Parathyroid adenoma (tissue), 2 donors: ENCODE results near the gene XYLT1.

Experiments
- H2AFZ ChIP-seq: fragments of 300-600 bp; sonication (generic); one replicate; pipeline ENCODE4 v1.7.0; 2017; ENCODE audit warnings: antibody characterized with exemption, mild to moderate bottlenecking
- H3K27ac ChIP-seq: fragments of 300-600 bp; sonication (generic); one replicate; pipeline ENCODE4 v1.7.0; 2017
- H3K27me3 ChIP-seq: fragments of 300-600 bp; sonication (generic); one replicate; pipeline ENCODE4 v1.7.0; 2017; ENCODE audit warnings: low read length; ENCODE audit not compliant: control insufficient read depth, insufficient read depth
- H3K36me3 ChIP-seq: fragments of 300-600 bp; sonication (generic); one replicate; pipeline ENCODE4 v1.7.0; 2017; ENCODE audit warnings: low read length; ENCODE audit not compliant: control insufficient read depth, insufficient read depth
- H3K4me1 ChIP-seq: fragments of 300-600 bp; sonication (generic); one replicate; pipeline ENCODE4 v1.7.0; 2017; ENCODE audit warnings: control low read depth
- H3K4me2 ChIP-seq: fragments of 300-600 bp; sonication (generic); one replicate; pipeline ENCODE4 v1.7.0; 2017; ENCODE audit warnings: low read length
- H3K4me3 ChIP-seq: fragments of 300-600 bp; sonication (generic); one replicate; pipeline ENCODE4 v1.7.0; 2017; ENCODE audit warnings: low read depth, low read length
- H3K79me2 ChIP-seq: fragments of 300-600 bp; sonication (generic); one replicate; pipeline ENCODE4 v1.7.0; 2017; ENCODE audit warnings: control low read depth
- H3K9ac ChIP-seq: fragments of 300-600 bp; sonication (generic); one replicate; pipeline ENCODE4 v1.7.0; 2017; ENCODE audit warnings: mild to moderate bottlenecking
- H3K9me3 ChIP-seq: fragments of 300-600 bp; sonication (generic); one replicate; pipeline ENCODE4 v1.7.0; 2017; ENCODE audit warnings: low read length; ENCODE audit not compliant: control insufficient read depth
- CTCF ChIP-seq: fragments of 300-600 bp; sonication (generic); IDR thresholded peaks from one replicate; pipeline ENCODE4 v1.7.0; 2017; ENCODE audit warnings: antibody characterized with exemption, mild to moderate bottlenecking
- donor health status: primary hyperparathyroidism.

Gene XYLT1

GRCh38 chr16:17431968-17432625 lies 38.7 kb downstream of the XYLT1 start:
- TF ChIP-seq CTCF, result no peak
- no peaks in the 10 kb centered on the region for H3K4me1 ChIP-seq
- no peak overlapping the region for H3K4me3 ChIP-seq
- H2AFZ ChIP-seq, result no peak overlapping the region
- no peaks in the 10 kb centered on the region for H3K79me2 ChIP-seq
- no peaks in the 10 kb centered on the region for H3K27me3 ChIP-seq
- no peaks in the 10 kb centered on the region for H3K9me3 ChIP-seq
- H3K4me2 ChIP-seq, result no peak overlapping the region
- H3K36me3 ChIP-seq, result no peaks in the 10 kb centered on the region
- no peak overlapping the region for H3K27ac ChIP-seq
- H3K9ac ChIP-seq, result no peak overlapping the region

DNA sequence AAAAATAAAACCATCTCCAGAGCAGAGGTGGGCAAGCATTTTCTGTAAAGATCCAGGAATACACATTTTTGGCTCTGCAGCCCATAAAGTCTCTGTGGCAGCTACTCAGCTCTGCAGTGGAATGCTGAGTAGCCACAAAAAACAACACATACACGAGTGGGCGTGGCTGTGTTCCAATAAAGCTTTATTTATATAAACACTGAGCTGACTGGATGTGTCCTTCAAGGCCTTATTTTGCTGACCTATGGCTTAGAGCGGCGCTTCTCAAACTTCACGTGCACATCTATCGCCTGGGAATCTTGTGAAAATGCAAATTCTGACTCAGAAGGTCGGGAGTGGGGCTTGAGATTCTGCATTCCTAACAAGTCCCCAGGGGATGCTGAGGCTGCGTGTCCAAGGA lies 39.7 kb downstream of the XYLT1 start:
- no peak overlapping the region for H3K4me2 ChIP-seq
- no peak overlapping the region for H3K4me3 ChIP-seq
- H3K4me1 ChIP-seq, result no peaks in the 10 kb centered on the region
- peaks cover 1% of the 10 kb centered on the region for H3K79me2 ChIP-seq
- no peaks in the 10 kb centered on the region for H3K36me3 ChIP-seq
- TF ChIP-seq CTCF, result no peak
- no peaks in the 10 kb centered on the region for H3K9me3 ChIP-seq
- no peaks in the 10 kb centered on the region for H3K27me3 ChIP-seq
- no peak overlapping the region for H2AFZ ChIP-seq
- no peak overlapping the region for H3K27ac ChIP-seq
- no peak overlapping the region for H3K9ac ChIP-seq

DNA sequence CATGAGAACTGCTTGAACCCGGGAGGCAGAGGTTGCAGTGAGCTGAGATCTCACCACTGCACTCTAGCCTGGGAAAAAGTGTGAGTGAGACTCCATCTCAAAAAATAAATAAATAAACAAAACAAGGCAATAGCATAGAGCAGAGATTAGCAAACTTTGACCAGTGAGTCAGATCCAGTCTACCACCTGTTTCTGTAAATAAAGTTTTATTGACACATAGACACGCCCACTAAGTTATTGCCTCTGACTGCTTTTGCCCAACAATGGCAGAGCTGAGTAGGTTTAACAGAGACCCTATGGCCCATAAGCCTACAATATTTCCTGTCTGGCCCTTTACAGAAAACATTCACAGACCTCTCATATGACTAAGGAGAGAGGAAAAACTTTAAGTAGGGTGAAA lies 44.3 kb downstream of the XYLT1 start:
- Histone ChIP-seq H3K27me3 (no peaks in the 10 kb centered on the region), H3K4me2 (no peak overlapping the region), H3K4me3 (no peak overlapping the region), H3K79me2 (peaks cover 4% of the 10 kb centered on the region), H3K9me3 (no peaks in the 10 kb centered on the region), H3K4me1 (no peaks in the 10 kb centered on the region), H3K9ac (no peak overlapping the region), H3K27ac (no peak overlapping the region), H3K36me3 (no peaks in the 10 kb centered on the region), H2AFZ (no peak overlapping the region)
- no peak for TF ChIP-seq CTCF

GRCh38 chr16:17424771-17425170 lies 46.0 kb downstream of the XYLT1 start:
- no peaks in the 10 kb centered on the region for H3K4me1 ChIP-seq
- H2AFZ ChIP-seq, result no peak overlapping the region
- no peak overlapping the region for H3K4me2 ChIP-seq
- peaks cover 4% of the 10 kb centered on the region for H3K79me2 ChIP-seq
- H3K27me3 ChIP-seq, result no peaks in the 10 kb centered on the region
- no peak for TF ChIP-seq CTCF
- H3K36me3 ChIP-seq, result no peaks in the 10 kb centered on the region
- no peaks in the 10 kb centered on the region for H3K9me3 ChIP-seq
- H3K4me3 ChIP-seq, result no peak overlapping the region
- no peak overlapping the region for H3K27ac ChIP-seq
- H3K9ac ChIP-seq, result no peak overlapping the region

GRCh38 chr16:17423221-17423620 lies 47.5 kb downstream of the XYLT1 start:
- H3K36me3 ChIP-seq, result no peaks in the 10 kb centered on the region
- H3K4me1 ChIP-seq, result no peaks in the 10 kb centered on the region
- H3K27ac ChIP-seq, result no peak overlapping the region
- H3K9me3 ChIP-seq, result no peaks in the 10 kb centered on the region
- H3K4me3 ChIP-seq, result no peak overlapping the region
- no peak overlapping the region for H2AFZ ChIP-seq
- no peaks in the 10 kb centered on the region for H3K27me3 ChIP-seq
- H3K4me2 ChIP-seq, result no peak overlapping the region
- no peak overlapping the region for H3K9ac ChIP-seq
- peaks cover 4% of the 10 kb centered on the region for H3K79me2 ChIP-seq
- TF ChIP-seq CTCF, result no peak
